D721Med (cell line): ENCODE results near the gene SETD3.

Source experiments
- DNase-seq: peaks from one replicate; pipeline ENCODE4 v3.0.0; 2011; ENCODE audit warnings: low spot score; ENCODE audit not compliant: insufficient read length
- FAIRE-seq: peaks from 2 replicates; lab custom pipeline; 2011; peaks lifted over from hg19 to GRCh38; lab: Jason Lieb, UNC
- CTCF ChIP-seq: IDR thresholded peaks from 2 replicates; pipeline ENCODE4 v1.5.1; 2012; ENCODE audit warnings: mild to moderate bottlenecking, control low read depth; ENCODE audit not compliant: insufficient read depth; ENCODE audit errors: missing control alignments

The SETD3 gene

GRCh38 chr14:99520571-99521081 lies 40.0 kb upstream of the SETD3 start:
- FAIRE-seq (no peak), DNase-seq (no peak)
- TF ChIP-seq CTCF, result no peak

GRCh38 chr14:99519931-99520421 lies 39.3 kb upstream of the SETD3 start:
- DNase-seq (no peak), FAIRE-seq (no peak)
- no peak for TF ChIP-seq CTCF

GRCh38 chr14:99519347-99519881 lies 38.8 kb upstream of the SETD3 start:
- no peak for FAIRE-seq
- TF ChIP-seq CTCF, result no peak
- no peak for DNase-seq

GRCh38 chr14:99518441-99519346 lies 38.0 kb upstream of the SETD3 start:
- DNase-seq (peak; percentile 86), FAIRE-seq (no peak)
- TF ChIP-seq CTCF, result peak; percentile 80

GRCh38 chr14:99517643-99518381 lies 37.2 kb upstream of the SETD3 start:
- DNase-seq (no peak), FAIRE-seq (no peak)

More at GRCh38 chr14:99517643-99518381, 37.2 kb upstream of the SETD3 start:
- TF ChIP-seq CTCF, result no peak
